PFSK-1 (cell line): ENCODE measurements around the gene NASP. TPM values are rescaled to one million over a fixed set of nuclear protein-coding genes. Genes with fewer than 3 reads are reported as not detected.

Experiments
- FOXP2 ChIP-seq: optimal IDR thresholded peaks from 2 replicates; pipeline ENCODE3; 2011; ENCODE audit warnings: borderline replicate concordance, control low read depth, inconsistent platforms; ENCODE audit not compliant: insufficient read depth; ENCODE audit errors: extremely low read length, extremely low read depth
- POLR2AphosphoS5 ChIP-seq: IDR thresholded peaks from 2 replicates; pipeline ENCODE4 v1.6.1; 2012; ENCODE audit warnings: low read depth, mild to moderate bottlenecking, control low read depth, low read length, moderate library complexity
- SIN3A ChIP-seq: IDR thresholded peaks from 2 replicates; pipeline ENCODE4 v1.6.1; 2012; ENCODE audit warnings: mild to moderate bottlenecking, low read length, moderate library complexity, borderline replicate concordance; ENCODE audit not compliant: insufficient read depth
- TAF1 ChIP-seq: IDR thresholded peaks from 2 replicates; pipeline ENCODE4 v1.6.1; 2012; ENCODE audit warnings: low read length, control low read depth, borderline replicate concordance; ENCODE audit not compliant: insufficient read depth
- polyA plus RNA-seq: library from polyadenylated mRNA; unstranded; fragments of >200 nt; gene quantifications from one replicate; pipeline ENCODE4 v1.2.1, GENCODE V29; 2012; ENCODE audit warnings: low read depth, missing spikeins; ENCODE audit not compliant: insufficient read length
- TF ChIP-seq, protein P1 (sequence below), 2 experiments: IDR thresholded peaks; 2 replicates each; pipeline versions ENCODE4 v1.6.1 to v1.8.0; 2011 to 2012; ENCODE audit warnings: low read depth in 2 of 2, low read length in 2 of 2, control low read depth in 1 of 2, inconsistent platforms in 1 of 2, mild to moderate bottlenecking in 1 of 2, moderate library complexity in 1 of 2; ENCODE audit not compliant: insufficient read depth in 1 of 2

Gene NASP
- 76.5 TPM for polyA plus RNA-seq

- TF ChIP-seq, protein P1, sequence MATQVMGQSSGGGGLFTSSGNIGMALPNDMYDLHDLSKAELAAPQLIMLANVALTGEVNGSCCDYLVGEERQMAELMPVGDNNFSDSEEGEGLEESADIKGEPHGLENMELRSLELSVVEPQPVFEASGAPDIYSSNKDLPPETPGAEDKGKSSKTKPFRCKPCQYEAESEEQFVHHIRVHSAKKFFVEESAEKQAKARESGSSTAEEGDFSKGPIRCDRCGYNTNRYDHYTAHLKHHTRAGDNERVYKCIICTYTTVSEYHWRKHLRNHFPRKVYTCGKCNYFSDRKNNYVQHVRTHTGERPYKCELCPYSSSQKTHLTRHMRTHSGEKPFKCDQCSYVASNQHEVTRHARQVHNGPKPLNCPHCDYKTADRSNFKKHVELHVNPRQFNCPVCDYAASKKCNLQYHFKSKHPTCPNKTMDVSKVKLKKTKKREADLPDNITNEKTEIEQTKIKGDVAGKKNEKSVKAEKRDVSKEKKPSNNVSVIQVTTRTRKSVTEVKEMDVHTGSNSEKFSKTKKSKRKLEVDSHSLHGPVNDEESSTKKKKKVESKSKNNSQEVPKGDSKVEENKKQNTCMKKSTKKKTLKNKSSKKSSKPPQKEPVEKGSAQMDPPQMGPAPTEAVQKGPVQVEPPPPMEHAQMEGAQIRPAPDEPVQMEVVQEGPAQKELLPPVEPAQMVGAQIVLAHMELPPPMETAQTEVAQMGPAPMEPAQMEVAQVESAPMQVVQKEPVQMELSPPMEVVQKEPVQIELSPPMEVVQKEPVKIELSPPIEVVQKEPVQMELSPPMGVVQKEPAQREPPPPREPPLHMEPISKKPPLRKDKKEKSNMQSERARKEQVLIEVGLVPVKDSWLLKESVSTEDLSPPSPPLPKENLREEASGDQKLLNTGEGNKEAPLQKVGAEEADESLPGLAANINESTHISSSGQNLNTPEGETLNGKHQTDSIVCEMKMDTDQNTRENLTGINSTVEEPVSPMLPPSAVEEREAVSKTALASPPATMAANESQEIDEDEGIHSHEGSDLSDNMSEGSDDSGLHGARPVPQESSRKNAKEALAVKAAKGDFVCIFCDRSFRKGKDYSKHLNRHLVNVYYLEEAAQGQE (IDR thresholded peaks at IDR 0.05; ENCODE audit: insufficient read depth in 1 of 2, low read depth in 2 of 2, low read length in 2 of 2): peak in 1 of 2 experiments; percentile 54; a peak in 1 of 4 replicates
- TF ChIP-seq FOXP2: peak; percentile 8
- TF ChIP-seq SIN3A: peak; percentile 71; the same call in 1 of the 2 replicates
- TF ChIP-seq TAF1: peak; percentile 81; the same call in 1 of the 2 replicates
- TF ChIP-seq POLR2AphosphoS5: peak; percentile 99
These were observed at the start of gene NASP for GRCh38 chr1:45583666-45584350. TSS of gene NASP (plus strand) at chr1:45584041. CDS start at chr1:45584147, 106 bp downstream.

GRCh38 chr1:45535988-45536766 is 47.7 kb upstream of the NASP start:
- no peak for TF ChIP-seq TAF1
- TF ChIP-seq POLR2AphosphoS5: no peak
- TF ChIP-seq, protein P1 (IDR thresholded peaks at IDR 0.05; ENCODE audit: insufficient read depth in 1 of 2, low read depth in 2 of 2, low read length in 2 of 2): no peak
- TF ChIP-seq FOXP2: no peak
- TF ChIP-seq SIN3A: no peak

GRCh38 chr1:45536886-45537285 is 47.0 kb upstream of the NASP start:
- TF ChIP-seq, protein P1 (IDR thresholded peaks at IDR 0.05; ENCODE audit: insufficient read depth in 1 of 2, low read depth in 2 of 2, low read length in 2 of 2): no peak
- TF ChIP-seq POLR2AphosphoS5 (no peak), TAF1 (no peak), SIN3A (no peak), FOXP2 (no peak)

DNA sequence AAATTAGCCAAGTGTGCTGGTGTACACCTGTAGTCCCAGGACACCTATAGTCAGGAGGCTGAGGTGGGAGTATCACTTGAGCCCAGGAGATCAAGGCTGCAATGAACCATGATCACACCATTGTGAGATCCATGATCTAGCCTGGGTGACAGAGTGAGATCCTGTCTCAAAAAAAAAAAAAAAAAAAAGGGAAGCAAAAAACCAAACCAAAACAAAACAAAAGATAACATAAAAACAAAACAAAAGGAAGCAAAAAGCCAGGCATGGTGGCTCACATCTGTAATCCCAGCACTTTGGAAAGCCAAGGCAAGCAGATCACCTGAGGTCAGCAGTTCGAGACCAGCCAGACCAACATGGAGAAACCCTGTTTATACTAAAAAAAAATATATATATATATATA is 42.6 kb upstream of the NASP start:
- no peak for TF ChIP-seq POLR2AphosphoS5
- TF ChIP-seq, protein P1 (IDR thresholded peaks at IDR 0.05; ENCODE audit: insufficient read depth in 1 of 2, low read depth in 2 of 2, low read length in 2 of 2): no peak
- TF ChIP-seq SIN3A: no peak
- no peak for TF ChIP-seq FOXP2
- no peak for TF ChIP-seq TAF1
